NCI-H1694 treated with DMSO at 0.1 percent for 48 hours (cell line): ENCODE results near the gene ADGRB2.
"Not testable (repeated sequence)": the region's sequence is repeated elsewhere in the genome, so short reads cannot be mapped to it uniquely, and the experiment has no call there.

Experiments
- DNase-seq: peaks from one replicate; lab custom pipeline; 2025; lab: John Stamatoyannopoulos, UW

ADGRB2 gene

GRCh38 chr1:31718327-31718897 lies 45.7 kb downstream of the ADGRB2 start:
- no peak for DNase-seq

GRCh38 chr1:31717341-31717740 lies 46.8 kb downstream of the ADGRB2 start:
- no peak for DNase-seq

- DNase-seq, result no peak
Measured at GRCh38 chr1:31715873-31716220, 48.3 kb downstream of the ADGRB2 start.

- DNase-seq, result no peak
Measured at GRCh38 chr1:31715087-31715872, 48.9 kb downstream of the ADGRB2 start.

- DNase-seq, result no peak
Measured at GRCh38 chr1:31714442-31715086, 49.6 kb downstream of the ADGRB2 start.

- no peak for DNase-seq
Measured at GRCh38 chr1:31712630-31713029, 51.5 kb downstream of the ADGRB2 start.

GRCh38 chr1:31712068-31712467 lies 52.1 kb downstream of the ADGRB2 start:
- no peak for DNase-seq

GRCh38 chr1:31708324-31708723 lies 55.8 kb downstream of the ADGRB2 start:
- no peak for DNase-seq

- no peak for DNase-seq
Measured at GRCh38 chr1:31707711-31708110, 56.4 kb downstream of the ADGRB2 start.

GRCh38 chr1:31707059-31707600 lies 57.0 kb downstream of the ADGRB2 start:
- DNase-seq, result not testable (repeated sequence)

- peak; percentile 78 for DNase-seq
Measured at GRCh38 chr1:31706384-31707058, 57.6 kb downstream of the ADGRB2 start.

- no peak for DNase-seq
Measured at GRCh38 chr1:31705080-31705866, 58.9 kb downstream of the ADGRB2 start.

- no peak for DNase-seq
Measured at GRCh38 chr1:31704271-31705079, 59.7 kb downstream of the ADGRB2 start.

- no peak for DNase-seq
Measured at GRCh38 chr1:31703431-31704270, 60.5 kb downstream of the ADGRB2 start, which contains the start of gene COL16A1. TSS of gene COL16A1 (minus strand) at chr1:31704017. CDS start at chr1:31702193, 1,824 bp downstream.

GRCh38 chr1:31702836-31703404 lies 61.2 kb downstream of the ADGRB2 start:
- no peak for DNase-seq

- DNase-seq, result no peak
Measured at GRCh38 chr1:31701091-31701736, 62.9 kb downstream of the ADGRB2 start.

GRCh38 chr1:31700468-31701090 lies 63.6 kb downstream of the ADGRB2 start:
- no peak for DNase-seq

- DNase-seq, result no peak
Measured at GRCh38 chr1:31699341-31699891, 64.7 kb downstream of the ADGRB2 start.
